HG02840 (cell line): ENCODE results near the gene CBX3.
"Not testable (repeated sequence)": the region's sequence is repeated elsewhere in the genome, so short reads cannot be mapped to it uniquely, and the experiment has no call there.

Source experiments
- ATAC-seq: cut with Tn5 transposase; IDR thresholded peaks from one replicate; pipeline ENCODE4 v1.9.1; 2021; ENCODE audit warnings: mild to moderate bottlenecking, moderate library complexity, moderate number of reproducible peaks; ENCODE audit not compliant: unreplicated experiment, low FRiP score

Gene CBX3

DNA sequence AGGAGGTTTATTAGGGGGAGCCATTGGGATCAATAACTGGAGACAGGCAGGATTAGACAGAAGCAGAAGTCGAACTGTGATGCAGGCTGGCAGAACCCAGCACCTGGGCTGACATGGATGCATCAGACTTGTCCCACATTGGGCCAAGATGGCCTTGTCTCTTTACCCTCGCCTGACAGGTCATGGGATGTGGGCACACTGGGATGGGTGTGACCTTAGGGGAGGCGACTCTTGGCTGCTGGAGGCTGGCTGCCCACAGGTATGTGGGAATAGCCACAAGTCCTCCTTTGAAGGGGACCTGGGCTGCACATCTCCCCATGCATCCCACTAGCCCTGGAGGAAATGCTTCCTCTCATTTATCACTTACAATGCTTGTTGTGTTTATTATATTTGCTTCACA is 32.3 kb upstream of the CBX3 start:
- ATAC-seq, result no peak

DNA sequence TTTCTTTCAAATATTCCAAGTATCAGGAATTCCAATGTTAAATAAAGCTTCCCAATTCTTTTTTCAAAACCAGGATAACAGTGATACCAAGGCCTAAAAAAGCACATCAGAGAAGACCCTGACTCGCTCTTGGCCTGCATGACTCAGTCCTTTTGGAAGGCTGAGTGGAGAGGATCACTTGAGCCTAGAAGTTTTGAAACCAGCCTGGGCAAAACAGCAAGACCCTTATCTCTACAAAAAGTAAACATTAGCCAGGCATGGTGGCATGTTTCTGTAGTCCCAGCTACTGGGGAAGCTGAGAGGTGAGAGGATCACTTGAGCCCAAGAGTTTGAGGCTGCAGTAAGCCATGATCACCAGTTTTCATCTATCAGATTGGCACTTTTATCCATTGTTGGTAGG is 30.9 kb upstream of the CBX3 start:
- no peak for ATAC-seq

DNA sequence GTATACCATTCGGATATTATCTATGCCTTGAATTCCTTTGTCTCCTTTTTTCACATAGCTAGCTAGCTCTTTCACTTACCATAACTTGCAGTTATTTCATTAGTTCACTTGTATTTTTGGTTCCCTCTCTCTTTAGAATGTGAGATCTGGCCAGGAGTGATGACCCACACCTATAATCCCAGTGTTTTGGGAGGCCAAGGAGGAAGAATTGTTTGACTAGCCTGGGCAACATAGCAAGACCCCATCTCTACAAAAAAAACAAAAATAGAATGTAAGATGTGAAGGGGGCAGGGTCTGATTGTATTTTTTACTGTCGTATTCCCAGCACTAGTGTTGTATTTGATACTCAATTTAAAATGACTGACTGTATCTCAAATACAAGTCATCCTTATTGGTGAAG is 29.9 kb upstream of the CBX3 start:
- no peak for ATAC-seq

- no peak for ATAC-seq
These were observed 29.5 kb upstream of the CBX3 start for GRCh38 chr7:26172048-26172447.

DNA sequence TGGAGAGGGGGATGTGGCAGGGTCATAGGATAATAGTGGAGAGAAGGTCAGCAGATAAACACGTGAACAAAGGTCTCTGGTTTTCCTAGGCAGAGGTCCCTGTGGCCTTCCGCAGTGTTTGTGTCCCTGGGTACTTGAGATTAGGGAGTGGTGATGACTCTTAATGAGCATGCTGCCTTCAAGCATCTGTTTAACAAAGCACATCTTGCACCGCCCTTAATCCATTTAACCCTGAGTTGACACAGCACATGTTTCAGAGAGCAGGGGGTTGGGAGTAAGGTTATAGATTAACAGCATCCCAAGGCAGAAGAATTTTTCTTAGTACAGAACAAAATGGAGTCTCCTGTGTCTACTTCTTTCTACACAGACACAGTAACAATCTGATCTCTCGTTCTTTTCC is 25.6 kb upstream of the CBX3 start:
- ATAC-seq, result not testable (repeated sequence)

DNA sequence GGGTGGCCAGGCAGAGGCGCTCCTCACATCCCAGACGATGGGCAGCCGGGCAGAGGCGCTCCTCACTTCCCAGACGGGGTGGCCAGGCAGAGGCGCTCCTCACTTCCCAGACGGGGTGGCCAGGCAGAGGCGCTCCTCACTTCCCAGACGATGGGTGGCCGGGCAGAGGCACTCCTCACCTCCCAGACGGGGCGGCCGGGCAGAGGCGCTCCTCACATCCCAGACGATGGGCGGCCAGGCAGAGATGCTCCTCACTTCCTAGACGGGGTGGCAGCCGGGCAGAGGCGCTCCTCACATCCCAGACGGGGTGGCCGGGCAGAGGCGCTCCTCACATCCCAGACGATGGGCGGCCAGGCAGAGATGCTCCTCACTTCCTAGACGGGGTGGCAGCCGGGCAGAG is 24.8 kb upstream of the CBX3 start:
- not testable (repeated sequence) for ATAC-seq

- ATAC-seq, result not testable (repeated sequence)
These were observed 24.3 kb upstream of the CBX3 start for GRCh38 chr7:26177269-26177668.

DNA sequence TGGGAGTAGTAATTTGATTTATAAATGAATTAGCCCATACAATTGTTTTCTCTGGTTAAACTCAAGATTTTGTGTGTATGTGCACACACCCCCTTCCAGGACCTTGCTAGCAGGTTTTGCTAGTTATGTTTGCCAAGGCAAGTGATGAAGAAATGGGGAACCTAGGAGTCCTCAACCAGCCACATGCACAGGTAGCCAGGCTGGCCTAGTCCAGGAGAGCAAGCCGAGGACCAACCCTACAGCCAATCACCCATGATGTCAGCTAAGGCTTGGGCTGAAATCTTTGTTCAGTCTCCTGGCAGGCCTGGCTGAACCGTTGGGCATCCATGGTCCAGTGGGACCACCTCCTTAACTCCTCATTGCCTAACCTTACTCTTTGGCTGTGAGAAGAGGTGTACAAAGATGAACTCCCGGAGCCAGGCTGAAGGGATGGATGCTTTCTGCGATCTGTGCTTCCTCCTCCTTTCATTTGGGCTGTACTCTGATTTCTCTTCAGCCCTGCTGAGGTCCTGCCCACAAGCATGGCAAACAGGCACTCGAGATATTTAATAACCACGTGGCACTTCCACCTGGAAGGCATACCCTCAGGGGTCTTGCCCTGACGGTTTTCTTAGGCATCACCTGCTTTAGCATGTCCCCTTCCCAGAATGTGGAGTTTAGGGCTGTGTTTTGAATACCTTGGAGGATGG is 23.1 kb upstream of the CBX3 start:
- ATAC-seq, result no peak

- ATAC-seq, result no peak
These were observed 22.1 kb upstream of the CBX3 start for GRCh38 chr7:26179422-26179821.

DNA sequence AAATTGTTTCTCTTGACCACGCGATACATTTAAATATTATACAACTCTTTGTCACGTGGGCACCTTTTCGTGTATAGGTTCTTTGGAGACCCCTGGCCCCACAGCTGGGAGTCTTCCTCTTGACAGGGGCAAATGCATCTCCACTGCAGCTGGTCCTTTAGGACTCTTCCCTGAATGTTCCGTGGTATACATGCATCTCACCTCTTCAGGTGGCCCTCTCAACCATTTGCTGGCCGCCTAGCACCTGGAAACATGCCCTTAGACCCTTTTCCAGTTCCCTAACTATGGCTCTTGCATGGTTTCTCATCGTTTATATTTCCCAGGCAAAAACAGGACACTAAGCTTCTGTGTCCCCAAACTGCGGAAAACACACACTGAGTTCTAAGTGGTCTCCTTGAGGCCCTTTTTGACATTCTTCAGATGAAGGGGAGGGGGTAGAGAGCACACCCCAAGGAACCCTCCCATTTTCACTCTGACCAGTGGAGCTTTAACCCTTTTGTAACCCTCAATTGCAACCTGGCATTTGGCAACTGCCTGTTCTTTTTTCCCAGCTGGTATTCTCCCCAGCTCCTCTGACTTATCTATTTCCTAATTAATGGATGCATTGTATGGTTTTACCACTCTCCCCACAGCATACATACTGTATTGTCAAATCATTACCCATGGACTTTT is 21.6 kb upstream of the CBX3 start:
- no peak for ATAC-seq

- no peak for ATAC-seq
These were observed 20.8 kb upstream of the CBX3 start for GRCh38 chr7:26180792-26181198.

DNA sequence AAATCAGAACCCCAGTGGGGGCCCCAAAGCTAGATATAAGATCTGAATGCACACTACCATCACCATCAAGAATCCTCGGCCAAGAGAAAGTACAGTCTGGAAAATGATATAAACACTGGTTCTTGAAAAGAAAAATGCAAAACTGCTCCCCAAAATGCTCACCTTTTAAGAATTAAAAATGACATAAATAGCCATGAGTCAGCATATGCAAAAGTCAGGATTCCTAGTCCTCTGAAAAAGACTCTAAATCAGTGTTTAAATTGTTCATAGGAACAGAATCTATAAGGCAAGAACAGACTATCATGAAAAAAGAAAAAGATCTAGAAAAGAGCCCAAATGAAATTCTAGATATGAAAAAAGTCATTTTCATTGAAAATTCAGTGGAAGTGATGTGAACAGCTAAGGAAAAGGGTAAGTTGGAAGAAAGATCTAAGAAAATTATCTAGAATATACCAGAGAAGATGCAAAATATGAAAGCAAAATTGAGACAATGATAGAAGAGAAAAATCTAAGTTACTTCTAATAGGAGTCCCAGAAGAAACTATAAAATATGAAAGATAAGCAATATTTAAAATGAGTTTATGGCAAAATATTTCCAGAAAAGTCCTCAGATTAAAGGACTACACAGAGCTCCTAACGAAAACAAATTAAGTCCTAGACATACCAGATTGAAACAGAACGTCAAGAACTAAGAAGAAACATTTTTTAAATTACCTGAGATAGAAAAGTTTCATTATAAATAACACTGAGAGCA is 19.9 kb upstream of the CBX3 start:
- no peak for ATAC-seq

- no peak for ATAC-seq
These were observed 19.3 kb upstream of the CBX3 start for GRCh38 chr7:26182283-26182682.

- no peak for ATAC-seq
These were observed 18.8 kb upstream of the CBX3 start for GRCh38 chr7:26182706-26183105.

GRCh38 chr7:26183545-26184280 is 17.8 kb upstream of the CBX3 start:
- no peak for ATAC-seq

DNA sequence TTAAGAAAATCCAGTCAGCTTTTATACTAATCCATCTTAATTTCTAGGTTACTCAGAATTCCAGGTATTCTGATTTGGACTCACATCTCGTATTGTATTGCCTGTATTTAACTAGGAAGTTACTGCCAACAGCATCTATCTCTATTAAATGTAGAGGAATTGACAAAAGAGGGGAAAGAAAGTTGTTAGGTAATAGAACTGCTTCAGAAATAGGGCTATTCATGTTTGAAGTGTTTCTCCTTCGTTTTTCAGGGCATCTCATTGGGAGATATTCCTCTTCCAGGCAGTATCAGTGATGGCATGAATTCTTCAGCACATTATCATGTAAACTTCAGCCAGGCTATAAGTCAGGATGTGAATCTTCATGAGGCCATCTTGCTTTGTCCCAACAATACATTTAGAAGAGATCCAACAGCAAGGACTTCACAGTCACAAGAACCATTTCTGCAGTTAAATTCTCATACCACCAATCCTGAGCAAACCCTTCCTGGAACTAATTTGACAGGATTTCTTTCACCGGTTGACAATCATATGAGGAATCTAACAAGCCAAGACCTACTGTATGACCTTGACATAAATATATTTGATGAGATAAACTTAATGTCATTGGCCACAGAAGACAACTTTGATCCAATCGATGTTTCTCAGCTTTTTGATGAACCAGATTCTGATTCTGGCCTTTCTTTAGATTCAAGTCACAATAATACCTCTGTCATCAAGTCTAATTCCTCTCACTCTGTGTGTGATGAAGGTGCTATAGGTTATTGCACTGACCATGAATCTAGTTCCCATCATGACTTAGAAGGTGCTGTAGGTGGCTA is 17.1 kb upstream of the CBX3 start:
- ATAC-seq, result not testable (repeated sequence)

GRCh38 chr7:26185131-26185843 is 16.3 kb upstream of the CBX3 start:
- no peak for ATAC-seq

GRCh38 chr7:26185844-26186180 is 15.7 kb upstream of the CBX3 start:
- ATAC-seq, result no peak
